Measurements from ENCODE around the gene U2AF2.

The U2AF2 gene

GRCh38 chr19:55720214-55720746, 65.4 kb downstream of the U2AF2 start:
- no peak for DNase-seq

GRCh38 chr19:55720801-55721200, 66.0 kb downstream of the U2AF2 start:
- DNase-seq, result no peak

DNA sequence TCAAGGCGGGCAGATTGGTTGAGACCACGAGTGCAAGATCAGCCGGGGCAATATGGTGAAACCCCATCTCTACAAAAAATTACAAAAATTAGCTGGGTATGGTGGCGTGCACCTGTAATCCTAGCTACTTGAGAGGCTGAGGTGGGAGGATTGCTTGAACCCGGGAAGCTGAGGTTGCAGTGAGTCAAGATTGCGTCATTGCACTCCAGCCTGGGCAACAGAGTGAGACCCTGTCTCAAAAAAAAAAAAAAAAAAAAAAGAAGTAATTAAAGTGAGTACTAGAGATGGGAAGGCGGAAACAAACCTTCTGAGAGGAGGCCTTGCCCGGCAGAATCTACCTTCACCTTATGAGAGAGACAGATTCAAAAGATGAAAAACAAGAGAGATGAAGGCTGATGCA, 68.7 kb downstream of the U2AF2 start:
- no peak for DNase-seq

All from NCI-H774 (cell line).